HepG2 (cell line): Measurements from ENCODE around the gene ZFP36L2. TPM values are rescaled to one million over a fixed set of nuclear protein-coding genes. Genes with fewer than 3 reads are reported as not detected.

Experiments used
- AGO1 ChIP-seq: fragments of 200-400 bp; formaldehyde crosslinking; IDR thresholded peaks from 2 replicates; pipeline ENCODE4 v1.6.1; 2017; ENCODE audit warnings: mild to moderate bottlenecking, low read depth, low read length, moderate library complexity; ENCODE audit not compliant: poor library complexity, severe bottlenecking
- GABPA ChIP-seq, 2 experiments: IDR thresholded peaks; 2 replicates each; pipeline ENCODE4 v1.6.1; 2011 to 2016; ENCODE audit warnings: low read depth in 2 of 2, low read length in 1 of 2, missing biosample characterization in 1 of 2, missing genetic modification characterization in 1 of 2
- GRHL1 ChIP-seq: sonication (generic); formaldehyde crosslinking; conservative IDR thresholded peaks from 2 replicates; pipeline ENCODE4 v1.8.0; 2022; ENCODE audit warnings: missing genetic modification reagents
- HOXA7 ChIP-seq: sonication (generic); formaldehyde crosslinking; IDR thresholded peaks from 2 replicates; pipeline ENCODE4 v1.8.1; 2022; ENCODE audit warnings: mild to moderate bottlenecking, missing genetic modification reagents, moderate library complexity
- JARID2 ChIP-seq: sonication (generic); formaldehyde crosslinking; IDR thresholded peaks from 2 replicates; pipeline ENCODE4 v1.8.1; 2023; ENCODE audit warnings: missing genetic modification reagents, inconsistent platforms; ENCODE audit not compliant: insufficient replicate concordance
- JUND ChIP-seq: sonication (generic); formaldehyde crosslinking; IDR thresholded peaks from 2 replicates; pipeline ENCODE4 v1.8.0; 2022; ENCODE audit warnings: mild to moderate bottlenecking, missing genetic modification reagents
- MIER3 ChIP-seq: IDR thresholded peaks from 2 replicates; pipeline ENCODE4 v1.6.1; 2016; ENCODE audit warnings: missing compliant biosample characterization, borderline replicate concordance
- MLLT10 ChIP-seq: sonication (generic); formaldehyde crosslinking; IDR thresholded peaks from 2 replicates; pipeline ENCODE4 v1.4.0; 2020; ENCODE audit warnings: missing genetic modification reagents
- NR1H2 ChIP-seq: sonication (generic); formaldehyde crosslinking; IDR thresholded peaks from 2 replicates; pipeline ENCODE4 v1.8.1; 2022; ENCODE audit warnings: low read depth, missing genetic modification reagents, borderline replicate concordance
- PAWR ChIP-seq: sonication (generic); formaldehyde crosslinking; IDR thresholded peaks from 2 replicates; pipeline ENCODE4 v1.4.0; 2020; ENCODE audit warnings: missing genetic modification reagents, mild to moderate bottlenecking, borderline replicate concordance
- POGZ ChIP-seq: sonication (generic); formaldehyde crosslinking; IDR thresholded peaks from 2 replicates; pipeline ENCODE4 v1.4.0; 2020; ENCODE audit warnings: mild to moderate bottlenecking, missing genetic modification reagents
- POLR2G ChIP-seq: fragments of 200-400 bp; formaldehyde crosslinking; IDR thresholded peaks from 2 replicates; pipeline ENCODE4 v1.6.1; 2018; ENCODE audit warnings: mild to moderate bottlenecking, low read depth, low read length, moderate library complexity
- PRMT3 ChIP-seq: sonication (generic); formaldehyde crosslinking; IDR thresholded peaks from 2 replicates; pipeline ENCODE4 v1.8.1; 2022; ENCODE audit warnings: low read depth, mild to moderate bottlenecking, moderate library complexity, missing genetic modification reagents, borderline replicate concordance
- SIN3B ChIP-seq: fragments of 150-350 bp; IDR thresholded peaks from 2 replicates; pipeline ENCODE4 v1.6.1; 2014; ENCODE audit warnings: low read length
- THAP7 ChIP-seq: sonication (generic); formaldehyde crosslinking; IDR thresholded peaks from 2 replicates; pipeline ENCODE4 v1.8.1; 2023; ENCODE audit warnings: mild to moderate bottlenecking, missing genetic modification reagents
- ZFP90 ChIP-seq: sonication (generic); formaldehyde crosslinking; IDR thresholded peaks from 2 replicates; pipeline ENCODE4 v1.8.0; 2022; ENCODE audit warnings: missing genetic modification reagents, mild to moderate bottlenecking, inconsistent platforms, borderline replicate concordance
- ZMYM2 ChIP-seq: sonication (generic); formaldehyde crosslinking; IDR thresholded peaks from 2 replicates; pipeline ENCODE4 v1.8.0; 2022; ENCODE audit warnings: mild to moderate bottlenecking, missing genetic modification reagents
- ZNF10 ChIP-seq: sonication (generic); formaldehyde crosslinking; IDR thresholded peaks from 2 replicates; pipeline ENCODE4 v1.4.0; 2020; ENCODE audit warnings: mild to moderate bottlenecking, low read depth, missing genetic modification reagents, borderline replicate concordance
- ZNF335 ChIP-seq: sonication (generic); formaldehyde crosslinking; IDR thresholded peaks from 2 replicates; pipeline ENCODE4 v1.4.0; 2020; ENCODE audit warnings: missing genetic modification reagents
- ZNF362 ChIP-seq: sonication (generic); formaldehyde crosslinking; IDR thresholded peaks from 2 replicates; pipeline ENCODE4 v1.4.0; 2020; ENCODE audit warnings: missing genetic modification reagents, mild to moderate bottlenecking, borderline replicate concordance
- ZNF552 ChIP-seq: sonication (generic); formaldehyde crosslinking; IDR thresholded peaks from 2 replicates; pipeline ENCODE4 v1.9.0; 2022; ENCODE audit warnings: missing genetic modification reagents, mild to moderate bottlenecking, borderline replicate concordance
- ZNF660 ChIP-seq: sonication (generic); formaldehyde crosslinking; IDR thresholded peaks from 2 replicates; pipeline ENCODE4 v1.5.1; 2020; ENCODE audit warnings: mild to moderate bottlenecking, low read depth, missing genetic modification reagents, borderline replicate concordance
- ZSCAN21 ChIP-seq: sonication (generic); formaldehyde crosslinking; IDR thresholded peaks from 2 replicates; pipeline ENCODE4 v1.8.0; 2022; ENCODE audit warnings: mild to moderate bottlenecking, missing genetic modification reagents, moderate library complexity, borderline replicate concordance
- ZZZ3 ChIP-seq: sonication (generic); formaldehyde crosslinking; IDR thresholded peaks from 2 replicates; pipeline ENCODE4 v1.4.0; 2020; ENCODE audit warnings: missing genetic modification reagents, mild to moderate bottlenecking, borderline replicate concordance
- polyA plus RNA-seq, 8 experiments: library from polyadenylated mRNA; depleted of rRNA in 3 of 8; stranded (reverse) in 7 of 8; unstranded in 1 of 8; fragments of >200 nt; fragmentation: Illumina TruSeq in 4 of 8; extraction: Trizol in 4 of 8; gene quantifications; 2 replicates each; pipeline versions ENCODE4 v1.2.1 to v1.2.3, GENCODE V29; 2011 to 2016; ENCODE audit warnings: low read depth in 4 of 8, missing spikeins in 1 of 8, mixed read lengths in 1 of 8; ENCODE audit not compliant: insufficient read depth in 1 of 8
- total RNA-seq, 5 experiments: library from RNA; depleted of rRNA; stranded (reverse); fragments of >200 nt; fragmentation: Illumina TruSeq; extraction: Trizol; gene quantifications; 2 replicates each; pipeline ENCODE4 v1.2.3, GENCODE V29; 2016; ENCODE audit warnings: low read depth in 1 of 5

Gene ZFP36L2
- total and polyA plus RNA-seq, 2 of the 13 experiments (the other 11 are each of a cell fraction or from before 2014, with no cell fraction given): 11.2 to 21.8 TPM

GRCh38 chr2:43219383-43220228 is 6.8 kb downstream of the ZFP36L2 start (continued):
- no peak for TF ChIP-seq JARID2
- no peak for TF ChIP-seq MLLT10 (CRISPR knock-in tag)
- no peak for TF ChIP-seq GRHL1 (CRISPR knock-in tag)
- no peak; the same call in 1 of the 2 replicates for TF ChIP-seq ZNF335 (CRISPR knock-in tag)
- no peak; the same call in 1 of the 2 replicates for TF ChIP-seq ZNF362 (CRISPR knock-in tag)
- TF ChIP-seq ZNF660 (CRISPR knock-in tag): no peak
- TF ChIP-seq PAWR: no peak
- TF ChIP-seq THAP7: peak; percentile 75
- TF ChIP-seq ZNF10: no peak
- TF ChIP-seq MIER3 (CRISPR knock-in tag): no peak; the same call in 1 of the 2 replicates
- TF ChIP-seq ZFP90 (CRISPR knock-in tag): peak; percentile 58; the same call in 1 of the 2 replicates
- TF ChIP-seq GABPA (IDR thresholded peaks at IDR 0.05; ENCODE audit: low read depth, low read length): no peak
- TF ChIP-seq GABPA (CRISPR knock-in tag; IDR thresholded peaks at IDR 0.05; ENCODE audit: low read depth): peak; percentile 95
- TF ChIP-seq ZMYM2 (CRISPR knock-in tag): no peak; the same call in 1 of the 2 replicates
- 0 out of 2 replicates have a peak, but pooled peaks have one; percentile 80 for TF ChIP-seq ZZZ3 (CRISPR knock-in tag)
- peak; percentile 80; the same call in 1 of the 2 replicates for TF ChIP-seq HOXA7
- TF ChIP-seq POLR2G: peak; percentile 94
- peak; percentile 60 for TF ChIP-seq POGZ
- TF ChIP-seq NR1H2 (CRISPR knock-in tag): no peak; the same call in 1 of the 2 replicates
- TF ChIP-seq AGO1: peak; percentile 87
- no peak for TF ChIP-seq SIN3B
- peak; percentile 43; the same call in 1 of the 2 replicates for TF ChIP-seq PRMT3 (CRISPR knock-in tag)
- no peak for TF ChIP-seq JUND (CRISPR knock-in tag)
- no peak for TF ChIP-seq ZNF552 (CRISPR knock-in tag)
- peak; percentile 27; the same call in 1 of the 2 replicates for TF ChIP-seq ZSCAN21
